ENCODE data around the gene ATG16L2. TPM values are rescaled to one million over a fixed set of nuclear protein-coding genes. Genes with fewer than 3 reads are reported as not detected.

ATG16L2 gene
- total and polyA plus RNA-seq, 2 donors (not counting 3 experiments of a cell fraction or from before 2014, with no cell fraction given) = 26.5 to 30.5 TPM

DNA sequence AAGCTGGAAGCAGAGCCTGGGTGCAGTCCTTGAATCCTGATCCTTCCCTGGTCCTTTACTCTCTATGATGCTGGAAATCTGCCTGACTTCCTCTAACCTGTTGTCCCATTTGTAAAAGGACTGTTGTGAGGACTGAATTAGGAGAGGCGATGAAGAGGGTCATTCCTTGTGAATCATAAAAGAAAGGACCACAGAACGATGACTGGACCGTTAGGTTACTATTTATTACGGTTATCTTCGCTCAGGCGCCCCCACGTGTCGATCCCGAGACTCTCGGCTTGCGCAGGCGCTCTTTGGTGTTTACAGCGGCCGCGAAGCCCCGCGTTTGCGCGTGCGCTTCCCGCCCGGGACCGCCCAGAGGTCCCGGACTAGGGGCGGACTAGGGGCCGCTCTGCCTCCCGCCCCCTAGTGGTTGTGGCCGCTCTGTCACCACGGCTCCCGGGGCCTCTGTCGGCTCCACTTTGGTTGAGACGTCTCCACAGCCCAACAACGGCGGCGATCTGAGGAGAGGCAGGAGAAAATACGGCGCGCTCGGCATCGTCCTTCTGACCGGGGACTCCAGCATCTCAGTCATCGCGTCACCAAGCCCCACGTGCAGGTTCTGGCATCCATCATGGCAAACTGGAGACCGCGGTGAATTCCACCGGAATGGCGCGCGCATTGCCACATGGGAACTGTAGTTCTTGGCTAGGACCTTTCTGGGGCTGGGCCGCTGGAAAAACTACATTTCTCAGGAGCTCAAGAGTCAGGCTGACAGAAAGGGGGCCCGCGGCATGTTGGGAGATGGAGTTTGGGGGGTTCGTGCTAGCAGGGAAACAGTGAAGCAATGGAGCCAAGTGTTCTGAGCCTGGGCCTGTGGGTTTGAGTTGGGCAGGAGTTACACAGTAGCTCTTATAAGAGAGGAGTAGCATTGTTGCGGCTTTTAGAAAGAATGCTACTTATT lies 20.5 kb upstream of the ATG16L2 start, which contains the start of gene STARD10:
Gene STARD10, minus strand, starts transcription at position 623 of the 943 bp plus-strand sequence. CDS start 12,866 bp downstream, outside the sequence.
- Histone ChIP-seq H3K79me2 (ENCODE audit: control insufficient read depth, insufficient read depth, low read length) (no peaks in the 10 kb centered on the region), H3K9me3 (replicated peaks; ENCODE audit: control insufficient read depth, insufficient read depth, low read length) (no peaks in the 10 kb centered on the region), H3K27me3 (ENCODE audit: control insufficient read depth in 2 of 2, insufficient read depth in 2 of 2, low read length in 2 of 2) (no peaks in the 10 kb centered on the region), H3K36me3 (ENCODE audit: control insufficient read depth in 2 of 2, extremely low read depth in 1 of 2, insufficient read depth in 2 of 2, low read length in 2 of 2) (no peaks in the 10 kb centered on the region), H3K4me3 (replicated peaks in 1 of 3; ENCODE audit: insufficient read depth in 1 of 3, low read depth in 1 of 3, low read length in 3 of 3) (peak within 1 kb of the TSS; percentile 66 to 85 (median 71)), H2AFZ (ENCODE audit: low read depth, low read length) (peak within 1 kb of the TSS; percentile 96), H3K27ac (ENCODE audit: insufficient read depth, low read depth, low read length) (peak within 1 kb of the TSS; percentile 84), H3K4me1 (ENCODE audit: control insufficient read depth, extremely low read depth, insufficient read depth, low read length) (peaks cover 3% of the 10 kb centered on the region), H3K4me2 (ENCODE audit: insufficient read depth, low read length) (peak within 1 kb of the TSS; percentile 42), H4K20me1 (replicated peaks; ENCODE audit: control insufficient read depth, extremely low read depth, insufficient read depth, low read length) (no peaks in the 10 kb centered on the region), H3K9ac (replicated peaks; ENCODE audit: extremely low read depth, insufficient read depth, low read length) (peak within 1 kb of the TSS; percentile 81), H3K9me1 (replicated peaks; ENCODE audit: control insufficient read depth, extremely low read depth, insufficient read depth, low read length) (no peaks in the 10 kb centered on the region)
- FAIRE-seq (peak; percentile 99), DNase-seq (ENCODE audit: low read depth, low spot score) (peak; percentile 96)
- POLR2A ChIA-PET = interaction anchor here (1.0 to 1.2 kb wide), 3 partner anchors 69 to 72 kb away, joined by 3 to 4 read pairs (median 3); no protein-coding TSS in a partner anchor
- TSS peak; percentile 85 for BruUV-seq (replicated peaks)
- intact Hi-C loops (cut with micrococcal nuclease) = loop anchor here (1.0 to 5.0 kb wide), 4 partner anchors 21 to 206 kb away; partner anchors contain the start of genes ARAP1 and ATG16L2
- dilution Hi-C loops (cut with MboI; ENCODE audit: extremely low pct_ligation_motif_present, low sequenced_read_pairs) = no loop called here
- CTCF ChIA-PET = interaction anchor here (0.7 to 4.2 kb wide), 27 partner anchors 9 to 495 kb away, joined by 3 to 136 read pairs (median 5); partner anchors contain the start of gene ATG16L2
- TF ChIP-seq, protein P1, sequence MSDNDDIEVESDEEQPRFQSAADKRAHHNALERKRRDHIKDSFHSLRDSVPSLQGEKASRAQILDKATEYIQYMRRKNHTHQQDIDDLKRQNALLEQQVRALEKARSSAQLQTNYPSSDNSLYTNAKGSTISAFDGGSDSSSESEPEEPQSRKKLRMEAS (IDR thresholded peaks at IDR 0.05; ENCODE audit: insufficient read depth, insufficient read length) = peak; percentile 86
- peak; percentile 75 for TF ChIP-seq POLR2A (IDR thresholded peaks at IDR 0.05; ENCODE audit: low read depth, low read length)
- TF ChIP-seq POLR2AphosphoS5 (IDR thresholded peaks at IDR 0.05; ENCODE audit: insufficient read depth, low read depth, low read length) = peak; percentile 84
- no peak for TF ChIP-seq MYC (IDR thresholded peaks at IDR 0.05; ENCODE audit: low read depth, low read length)
- TF ChIP-seq, protein P2, sequence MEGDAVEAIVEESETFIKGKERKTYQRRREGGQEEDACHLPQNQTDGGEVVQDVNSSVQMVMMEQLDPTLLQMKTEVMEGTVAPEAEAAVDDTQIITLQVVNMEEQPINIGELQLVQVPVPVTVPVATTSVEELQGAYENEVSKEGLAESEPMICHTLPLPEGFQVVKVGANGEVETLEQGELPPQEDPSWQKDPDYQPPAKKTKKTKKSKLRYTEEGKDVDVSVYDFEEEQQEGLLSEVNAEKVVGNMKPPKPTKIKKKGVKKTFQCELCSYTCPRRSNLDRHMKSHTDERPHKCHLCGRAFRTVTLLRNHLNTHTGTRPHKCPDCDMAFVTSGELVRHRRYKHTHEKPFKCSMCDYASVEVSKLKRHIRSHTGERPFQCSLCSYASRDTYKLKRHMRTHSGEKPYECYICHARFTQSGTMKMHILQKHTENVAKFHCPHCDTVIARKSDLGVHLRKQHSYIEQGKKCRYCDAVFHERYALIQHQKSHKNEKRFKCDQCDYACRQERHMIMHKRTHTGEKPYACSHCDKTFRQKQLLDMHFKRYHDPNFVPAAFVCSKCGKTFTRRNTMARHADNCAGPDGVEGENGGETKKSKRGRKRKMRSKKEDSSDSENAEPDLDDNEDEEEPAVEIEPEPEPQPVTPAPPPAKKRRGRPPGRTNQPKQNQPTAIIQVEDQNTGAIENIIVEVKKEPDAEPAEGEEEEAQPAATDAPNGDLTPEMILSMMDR (IDR thresholded peaks at IDR 0.05; ENCODE audit: extremely low read depth in 1 of 2, insufficient read depth in 1 of 2, low read depth in 1 of 2, low read length in 2 of 2) = peak; percentile 99
- TF ChIP-seq GATA2 (IDR thresholded peaks at IDR 0.05; ENCODE audit: insufficient read depth, insufficient read length, low read depth, low read length) = no peak
- TF ChIP-seq EZH2 (IDR thresholded peaks at IDR 0.05; ENCODE audit: borderline replicate concordance, low read depth, low read length, severe bottlenecking) = no peak
- TF ChIP-seq JUN (IDR thresholded peaks at IDR 0.05; ENCODE audit: borderline replicate concordance, insufficient read depth, insufficient read length, low read depth) = no peak
- peak; percentile 55 for TF ChIP-seq FOS (IDR thresholded peaks at IDR 0.05; ENCODE audit: borderline replicate concordance, insufficient read depth, low read length)

Data from endothelial cell of umbilical vein (primary cell).